ENCODE data around the gene SELENON. TPM values are rescaled to one million over a fixed set of nuclear protein-coding genes. Genes with fewer than 3 reads are reported as not detected.
A peak's percentile ranks its signal among the peaks of the same experiment; 100 is the strongest.

SELENON gene
- total RNA-seq, 1 experiment from 2014 or later, result 57.2 TPM

- H3K27me3 ChIP-seq (ENCODE audit: control insufficient read depth, insufficient read depth, low read length), result no peaks in the 10 kb centered on the region
- in situ Hi-C loops (cut with HindIII; ENCODE audit: low pct_unique_long_range_greater_than_20kb, low sequenced_read_pairs) (no loop called here), intact Hi-C loops (cut with micrococcal nuclease; ENCODE audit: unreplicated experiment) (no loop called here)
- no peak overlapping the region for H3K4me3 ChIP-seq (ENCODE audit: low read depth in 2 of 2, low read length in 2 of 2)
- ATAC-seq (peak; percentile 81), DNase-seq (ENCODE audit: low read depth, low spot score) (peak; percentile 42)
- no peak overlapping the region for H3K27ac ChIP-seq (ENCODE audit: low read length)
- POLR2A ChIA-PET, result no interaction called here
- no peaks in the 10 kb centered on the region for H3K9me3 ChIP-seq (ENCODE audit: control insufficient read depth, insufficient read depth, low read depth, low read length)
- TF ChIP-seq SIN3A (IDR thresholded peaks at IDR 0.05; ENCODE audit: borderline replicate concordance, insufficient read depth, low read depth, low read length), result no peak
- no peak for TF ChIP-seq TCF7L2 (IDR thresholded peaks at IDR 0.05; ENCODE audit: low read depth, low read length)
- TF ChIP-seq CTCF (IDR thresholded peaks at IDR 0.05), result peak; percentile 97
- no peak for TF ChIP-seq POLR2AphosphoS5 (IDR thresholded peaks at IDR 0.05; ENCODE audit: low read depth, low read length)
- no peaks in the 10 kb centered on the region for H3K36me3 ChIP-seq (ENCODE audit: control insufficient read depth, insufficient read depth, low read length)
- CTCF ChIA-PET, result interaction anchor here (0.6 kb wide), 1 partner anchor 238 kb away, joined by 11 read pairs; no protein-coding TSS in a partner anchor
- BruUV-seq (replicated peaks), result no TSS peak
- H3K4me1 ChIP-seq (ENCODE audit: control insufficient read depth, insufficient read depth, low read length), result no peaks in the 10 kb centered on the region
Measured at GRCh38 chr1:25810341-25811299, 10.6 kb downstream of the SELENON start.

DNA sequence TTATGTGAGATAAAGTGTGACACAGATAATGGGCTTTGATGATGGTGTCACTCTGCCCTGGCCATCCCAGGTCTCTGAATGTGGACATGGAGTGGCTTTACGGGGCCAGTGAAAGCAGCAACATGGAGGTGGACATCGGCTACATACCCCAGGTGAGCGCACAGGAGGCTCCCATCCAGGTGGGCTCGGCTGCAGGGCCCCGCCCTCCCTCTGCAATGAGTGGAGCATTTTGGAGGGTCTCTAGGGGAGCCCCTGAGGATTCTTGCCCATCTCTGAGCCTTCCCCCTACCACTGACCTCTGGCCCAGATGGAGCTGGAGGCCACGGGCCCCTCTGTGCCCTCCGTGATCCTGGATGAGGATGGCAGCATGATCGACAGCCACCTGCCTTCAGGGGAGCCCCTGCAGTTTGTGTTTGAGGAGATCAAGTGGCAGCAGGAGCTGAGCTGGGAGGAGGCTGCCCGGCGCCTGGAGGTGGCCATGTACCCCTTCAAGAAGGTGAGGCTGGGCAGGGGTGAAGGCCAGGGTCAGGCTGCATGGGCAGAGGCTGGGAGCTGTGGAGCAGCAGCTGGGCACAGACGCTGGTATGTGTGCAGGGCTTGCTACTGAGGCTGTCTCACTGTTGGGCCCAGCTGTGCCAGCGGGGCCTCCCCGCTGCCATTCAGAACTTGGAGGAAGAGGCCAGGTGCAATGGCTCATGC is 11.5 kb downstream of the SELENON start:
- no TSS peak for BruUV-seq (replicated peaks)
- in situ Hi-C loops (cut with HindIII; ENCODE audit: low pct_unique_long_range_greater_than_20kb, low sequenced_read_pairs) (no loop called here), intact Hi-C loops (cut with micrococcal nuclease; ENCODE audit: unreplicated experiment) (no loop called here)
- no peak overlapping the region for H3K27ac ChIP-seq (ENCODE audit: low read length)
- no peak overlapping the region for H3K4me3 ChIP-seq (ENCODE audit: low read depth in 2 of 2, low read length in 2 of 2)
- ChIA-PET POLR2A (no interaction called here), CTCF (interaction anchor here (0.6 kb wide), 1 partner anchor 186 kb away, joined by 3 read pairs; the partner anchor contains the start of gene PAFAH2)
- H3K36me3 ChIP-seq (ENCODE audit: control insufficient read depth, insufficient read depth, low read length), result no peaks in the 10 kb centered on the region
- ATAC-seq, result no peak
- H3K9me3 ChIP-seq (ENCODE audit: control insufficient read depth, insufficient read depth, low read depth, low read length), result no peaks in the 10 kb centered on the region
- DNase-seq (ENCODE audit: low read depth, low spot score), result no peak
- no peak for TF ChIP-seq TCF7L2 (IDR thresholded peaks at IDR 0.05; ENCODE audit: low read depth, low read length)
- TF ChIP-seq SIN3A (IDR thresholded peaks at IDR 0.05; ENCODE audit: borderline replicate concordance, insufficient read depth, low read depth, low read length), result no peak
- no peak for TF ChIP-seq POLR2AphosphoS5 (IDR thresholded peaks at IDR 0.05; ENCODE audit: low read depth, low read length)
- no peak for TF ChIP-seq CTCF (IDR thresholded peaks at IDR 0.05)
- no peak for TF ChIP-seq REST (IDR thresholded peaks at IDR 0.05; ENCODE audit: insufficient read depth in 1 of 2, low read depth in 2 of 2, low read length in 1 of 2)
- H3K4me1 ChIP-seq (ENCODE audit: control insufficient read depth, insufficient read depth, low read length), result no peaks in the 10 kb centered on the region
- H3K27me3 ChIP-seq (ENCODE audit: control insufficient read depth, insufficient read depth, low read length), result no peaks in the 10 kb centered on the region
